Nephron (organoid): Measurements from ENCODE around the gene GRM5.
A peak's percentile ranks its signal among the peaks of the same experiment; 100 is the strongest.
"Not testable (repeated sequence)": the region's sequence is repeated elsewhere in the genome, so short reads cannot be mapped to it uniquely, and the experiment has no call there.

Experiments used
- H3K27ac Mint-ChIP-seq, 3 experiments: 2 replicates each; pipeline ENCODE4 v1.8.0; 2020; ENCODE audit warnings: mixed read lengths in 3 of 3, mild to moderate bottlenecking in 2 of 3, moderate library complexity in 1 of 3
- H3K27me3 Mint-ChIP-seq: 2 replicates; pipeline ENCODE4 v1.8.0; 2021; ENCODE audit warnings: low read depth, mild to moderate bottlenecking, moderate library complexity, mixed read lengths
- H3K36me3 Mint-ChIP-seq: 2 replicates; pipeline ENCODE4 v1.8.0; 2020; ENCODE audit warnings: low read depth, mixed read lengths
- H3K4me1 Mint-ChIP-seq: 2 replicates; pipeline ENCODE4 v1.8.0; 2020; ENCODE audit warnings: mixed read lengths
- H3K4me3 Mint-ChIP-seq, 3 experiments: 2 replicates each; pipeline ENCODE4 v1.8.0; 2020; ENCODE audit warnings: mild to moderate bottlenecking in 3 of 3, mixed read lengths in 3 of 3, moderate library complexity in 2 of 3
- H3K9me3 Mint-ChIP-seq: 2 replicates; pipeline ENCODE4 v1.8.0; 2020; ENCODE audit warnings: mixed read lengths
- TF ChIP-seq, protein P1 (sequence below), 3 experiments: fragments of 200-600 bp; sonication (generic); IDR thresholded peaks; one replicate each; pipeline ENCODE4 v1.5.0; 2021; ENCODE audit warnings: antibody characterized with exemption in 3 of 3; ENCODE audit not compliant: unreplicated experiment in 3 of 3

Gene GRM5

DNA sequence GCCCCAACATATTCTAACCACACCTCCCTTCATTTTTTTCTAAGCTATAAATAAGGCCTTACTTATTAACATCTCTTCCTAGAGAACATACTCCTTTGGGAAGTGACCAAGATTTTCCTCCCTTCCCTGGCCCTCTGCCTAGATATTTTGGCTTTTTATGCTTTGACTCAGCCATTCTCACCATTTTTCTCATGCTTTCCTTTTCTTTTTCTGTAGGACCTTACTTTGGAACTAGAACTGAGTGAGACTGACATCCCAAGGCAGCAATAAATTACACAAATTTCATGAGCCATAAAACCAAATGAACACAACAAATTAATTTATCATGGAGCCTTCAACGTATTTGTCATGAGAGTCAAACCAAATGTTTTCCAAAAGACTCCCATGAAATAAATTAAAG, 585.6 kb downstream of the GRM5 start:
- Mint-ChIP-seq H3K9me3 (no peaks in the 10 kb centered on the region), H3K27ac (peak overlapping the region; percentile 48 to 71 (median 65)), H3K4me1 (peaks cover 16% of the 10 kb centered on the region), H3K4me3 (no peak overlapping the region), H3K27me3 (peaks cover 23% of the 10 kb centered on the region), H3K36me3 (no peaks in the 10 kb centered on the region)
- TF ChIP-seq, protein P1, sequence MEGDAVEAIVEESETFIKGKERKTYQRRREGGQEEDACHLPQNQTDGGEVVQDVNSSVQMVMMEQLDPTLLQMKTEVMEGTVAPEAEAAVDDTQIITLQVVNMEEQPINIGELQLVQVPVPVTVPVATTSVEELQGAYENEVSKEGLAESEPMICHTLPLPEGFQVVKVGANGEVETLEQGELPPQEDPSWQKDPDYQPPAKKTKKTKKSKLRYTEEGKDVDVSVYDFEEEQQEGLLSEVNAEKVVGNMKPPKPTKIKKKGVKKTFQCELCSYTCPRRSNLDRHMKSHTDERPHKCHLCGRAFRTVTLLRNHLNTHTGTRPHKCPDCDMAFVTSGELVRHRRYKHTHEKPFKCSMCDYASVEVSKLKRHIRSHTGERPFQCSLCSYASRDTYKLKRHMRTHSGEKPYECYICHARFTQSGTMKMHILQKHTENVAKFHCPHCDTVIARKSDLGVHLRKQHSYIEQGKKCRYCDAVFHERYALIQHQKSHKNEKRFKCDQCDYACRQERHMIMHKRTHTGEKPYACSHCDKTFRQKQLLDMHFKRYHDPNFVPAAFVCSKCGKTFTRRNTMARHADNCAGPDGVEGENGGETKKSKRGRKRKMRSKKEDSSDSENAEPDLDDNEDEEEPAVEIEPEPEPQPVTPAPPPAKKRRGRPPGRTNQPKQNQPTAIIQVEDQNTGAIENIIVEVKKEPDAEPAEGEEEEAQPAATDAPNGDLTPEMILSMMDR (IDR thresholded peaks at IDR 0.05; ENCODE audit: unreplicated experiment in 3 of 3) = no peak

DNA sequence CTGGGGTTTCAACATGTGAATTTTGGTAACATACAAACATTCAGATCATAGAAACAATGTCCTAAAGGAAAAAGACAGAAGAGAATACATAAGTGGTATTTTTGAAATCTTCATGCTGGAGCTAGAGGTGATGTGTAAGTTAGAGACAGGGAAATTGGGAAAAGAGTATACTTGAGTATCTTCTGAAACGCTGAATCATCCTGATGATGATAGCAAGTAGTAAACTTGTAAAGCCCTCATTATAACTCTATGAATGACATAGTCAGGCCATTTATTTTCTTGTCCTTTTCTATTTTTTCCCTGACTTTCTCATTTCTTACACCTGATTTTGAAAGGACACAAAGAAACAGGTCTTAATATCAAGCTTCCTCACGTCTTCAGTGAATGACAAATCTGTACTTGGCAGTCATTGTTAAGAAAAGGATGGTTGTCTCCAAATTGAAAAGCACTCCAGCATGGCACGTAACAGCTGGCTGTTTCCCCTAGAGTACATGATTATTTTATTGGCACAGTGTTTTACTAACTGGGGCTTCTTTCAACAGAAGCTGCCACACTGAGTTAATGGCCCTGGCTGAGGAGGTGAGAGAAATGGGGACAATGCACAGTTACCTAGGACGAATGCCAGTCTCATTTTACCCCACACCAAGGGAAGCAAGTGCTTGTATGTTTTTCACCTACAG, 587.5 kb downstream of the GRM5 start:
- peak overlapping the region in 2 of 3 experiments; percentile 1 to 33 for H3K27ac Mint-ChIP-seq
- H3K4me1 Mint-ChIP-seq = peaks cover 16% of the 10 kb centered on the region
- H3K36me3 Mint-ChIP-seq = no peaks in the 10 kb centered on the region
- TF ChIP-seq, protein P1 (IDR thresholded peaks at IDR 0.05; ENCODE audit: unreplicated experiment in 3 of 3) = no peak
- H3K9me3 Mint-ChIP-seq = no peaks in the 10 kb centered on the region
- no peak overlapping the region for H3K4me3 Mint-ChIP-seq
- H3K27me3 Mint-ChIP-seq = peaks cover 17% of the 10 kb centered on the region

DNA sequence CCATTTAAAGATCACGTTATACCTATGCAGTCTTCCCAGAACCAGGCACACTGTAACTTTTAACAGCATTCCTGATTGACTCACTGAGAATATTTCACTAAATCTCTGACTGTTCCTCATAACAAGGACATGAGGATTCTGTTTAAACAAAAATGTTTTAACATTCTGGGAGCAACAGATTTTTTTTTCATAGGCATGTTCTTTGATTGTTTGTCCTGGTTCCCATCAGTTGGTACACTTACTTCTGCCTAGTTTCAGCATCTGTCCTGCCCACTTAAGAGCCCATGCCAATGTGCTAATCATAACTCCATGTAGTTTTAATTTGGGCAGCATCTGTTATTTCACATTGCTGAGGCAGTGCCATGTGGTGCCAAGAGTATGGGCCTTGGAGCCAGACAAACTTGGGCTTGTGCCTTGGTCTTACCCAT, 589.8 kb downstream of the GRM5 start:
- H3K27ac Mint-ChIP-seq = no peak overlapping the region
- H3K4me3 Mint-ChIP-seq = no peak overlapping the region
- H3K9me3 Mint-ChIP-seq = no peaks in the 10 kb centered on the region
- H3K4me1 Mint-ChIP-seq = peaks cover 16% of the 10 kb centered on the region
- H3K27me3 Mint-ChIP-seq = peaks cover 8% of the 10 kb centered on the region
- H3K36me3 Mint-ChIP-seq = no peaks in the 10 kb centered on the region
- TF ChIP-seq, protein P1 (IDR thresholded peaks at IDR 0.05; ENCODE audit: unreplicated experiment in 3 of 3) = no peak

DNA sequence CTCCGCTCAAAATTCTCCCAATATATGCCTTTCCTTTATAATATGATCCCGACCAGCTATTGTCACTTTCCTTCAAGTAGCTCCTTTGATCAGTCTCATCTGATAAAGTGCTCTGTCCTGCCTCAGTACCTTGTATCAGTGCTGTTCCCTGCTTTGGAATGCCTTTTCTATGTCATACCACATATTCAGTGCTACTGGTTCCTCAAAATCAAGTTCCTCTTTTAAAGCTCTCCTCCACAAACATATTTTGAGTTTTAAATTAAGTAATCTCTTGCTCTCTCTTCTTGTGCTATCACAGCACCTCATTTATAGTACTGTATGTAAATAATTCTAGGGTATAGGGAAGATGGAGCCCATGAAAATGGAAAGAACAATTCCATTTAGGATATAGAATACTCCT, 591.1 kb downstream of the GRM5 start:
- Mint-ChIP-seq H3K36me3 (no peaks in the 10 kb centered on the region), H3K27me3 (peaks cover 14% of the 10 kb centered on the region), H3K9me3 (no peaks in the 10 kb centered on the region), H3K4me1 (peaks cover 7% of the 10 kb centered on the region), H3K27ac (no peak overlapping the region), H3K4me3 (no peak overlapping the region)
- TF ChIP-seq, protein P1 (IDR thresholded peaks at IDR 0.05; ENCODE audit: unreplicated experiment in 3 of 3) = no peak

DNA sequence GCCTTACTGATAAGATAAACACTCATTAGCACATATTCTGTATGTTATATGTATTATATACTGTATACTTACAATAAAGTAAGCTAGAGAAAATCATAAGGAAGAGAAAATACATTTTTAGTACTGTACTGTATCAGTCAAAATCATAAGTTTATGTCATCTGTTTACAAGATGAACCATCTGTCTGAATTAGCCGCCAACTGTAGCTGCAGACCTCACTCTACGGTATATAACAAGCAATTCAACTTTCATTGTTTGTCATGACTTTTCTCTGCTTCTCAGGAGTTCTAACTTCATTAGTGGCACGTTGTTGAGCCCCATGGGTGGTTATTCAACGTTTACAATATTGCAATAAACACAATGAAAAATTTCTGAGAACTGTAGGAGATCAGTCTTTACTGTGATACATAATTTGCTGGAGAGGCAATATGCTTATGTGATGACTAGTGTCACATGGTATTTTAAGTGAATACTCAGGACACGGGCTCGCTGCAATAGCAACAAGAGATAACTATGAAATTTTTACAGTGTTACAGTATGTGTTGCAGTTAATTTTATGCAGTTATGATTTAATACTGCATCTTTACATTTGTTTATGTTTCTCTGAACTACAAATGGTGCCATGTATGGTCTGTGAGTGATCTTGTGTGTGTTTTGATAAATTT, 596.1 kb downstream of the GRM5 start:
- H3K27me3 Mint-ChIP-seq = peaks cover 12% of the 10 kb centered on the region
- TF ChIP-seq, protein P1 (IDR thresholded peaks at IDR 0.05; ENCODE audit: unreplicated experiment in 3 of 3) = no peak
- H3K9me3 Mint-ChIP-seq = peaks cover 8% of the 10 kb centered on the region
- no peaks in the 10 kb centered on the region for H3K36me3 Mint-ChIP-seq
- H3K4me1 Mint-ChIP-seq = no peaks in the 10 kb centered on the region
- H3K27ac Mint-ChIP-seq = no peak overlapping the region
- H3K4me3 Mint-ChIP-seq = no peak overlapping the region

DNA sequence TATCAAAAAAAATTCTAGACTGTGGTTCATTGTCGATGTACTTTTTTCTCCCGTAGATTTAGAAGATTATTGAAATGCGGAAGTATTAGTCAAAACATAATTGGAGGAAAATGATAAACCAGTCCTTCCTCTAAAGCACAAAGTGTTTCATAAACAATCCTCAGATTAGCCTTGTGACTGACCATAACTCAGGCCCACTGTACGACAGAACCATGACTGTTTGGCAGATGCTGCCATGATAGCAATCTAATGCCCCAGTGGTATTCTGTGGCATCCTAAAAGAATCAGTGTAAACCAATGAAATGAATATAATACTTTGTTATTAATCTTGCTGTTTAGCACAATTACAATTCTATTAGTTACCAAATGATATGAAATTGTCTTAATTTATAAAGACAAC, 601.3 kb downstream of the GRM5 start:
- Mint-ChIP-seq H3K27me3 (peaks cover 4% of the 10 kb centered on the region), H3K36me3 (no peaks in the 10 kb centered on the region), H3K4me3 (no peak overlapping the region), H3K27ac (no peak overlapping the region), H3K4me1 (no peaks in the 10 kb centered on the region), H3K9me3 (peaks cover 24% of the 10 kb centered on the region)
- TF ChIP-seq, protein P1 (IDR thresholded peaks at IDR 0.05; ENCODE audit: unreplicated experiment in 3 of 3) = no peak

DNA sequence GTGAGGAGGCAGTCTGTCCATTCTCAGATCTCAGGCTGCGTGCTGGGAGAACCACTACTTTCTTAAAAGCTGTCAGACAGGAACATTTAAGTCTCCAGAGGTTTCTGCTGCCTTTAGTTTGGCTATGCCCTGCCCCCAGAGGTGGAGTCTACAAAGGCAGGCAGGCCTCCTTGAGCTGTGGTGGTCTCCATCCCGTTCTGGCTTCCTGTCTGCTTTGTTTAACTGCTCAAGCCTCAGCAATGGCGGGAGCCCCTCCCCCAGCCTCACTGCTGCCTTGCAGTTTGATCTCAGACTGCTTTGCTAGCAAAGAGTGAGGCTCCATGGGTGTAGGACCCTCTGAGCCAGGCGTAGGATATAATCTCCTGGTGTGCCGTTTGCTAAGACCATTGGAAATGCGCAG, 602.5 kb downstream of the GRM5 start:
- not testable (repeated sequence) for H3K4me1 Mint-ChIP-seq, H3K27me3 Mint-ChIP-seq, H3K4me3 Mint-ChIP-seq, H3K36me3 Mint-ChIP-seq, H3K27ac Mint-ChIP-seq
- peaks cover 26% of the 10 kb centered on the region for H3K9me3 Mint-ChIP-seq

DNA sequence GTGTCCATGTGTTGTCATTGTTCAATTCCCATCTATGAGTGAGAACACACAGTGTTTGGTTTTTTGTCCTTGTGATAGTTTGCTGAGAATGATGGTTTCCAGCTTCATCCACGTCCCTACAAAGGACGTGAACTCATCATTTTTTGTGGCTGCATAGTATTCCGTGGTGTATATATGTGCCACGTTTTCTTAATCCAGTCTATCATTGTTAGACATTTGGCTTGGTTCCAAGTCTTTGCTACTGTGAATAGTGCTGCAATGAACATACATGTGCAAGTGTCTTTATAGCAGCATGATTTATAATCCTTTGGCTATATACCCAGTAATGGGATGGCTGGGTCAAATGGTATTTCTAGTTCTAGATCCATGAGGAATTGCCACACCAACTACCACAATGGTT, 607.7 kb downstream of the GRM5 start:
- H3K4me1 Mint-ChIP-seq, H3K4me3 Mint-ChIP-seq, H3K27me3 Mint-ChIP-seq, H3K36me3 Mint-ChIP-seq, H3K27ac Mint-ChIP-seq: not testable (repeated sequence)
- peaks cover 16% of the 10 kb centered on the region for H3K9me3 Mint-ChIP-seq
